GM12892 (cell line): Measurements from ENCODE around the gene COMMD4.
"Not testable (repeated sequence)": the region's sequence is repeated elsewhere in the genome, so short reads cannot be mapped to it uniquely, and the experiment has no call there.

ENCODE experiments used
- DNase-seq: peaks from one replicate; pipeline ENCODE4 v3.0.0; 2011; ENCODE audit not compliant: insufficient read length
- FAIRE-seq: peaks from 2 replicates; lab custom pipeline; 2011; peaks lifted over from hg19 to GRCh38; lab: Jason Lieb, UNC
- POLR2A ChIP-seq: IDR thresholded peaks from 2 replicates; pipeline ENCODE4 v1.6.1; 2011; ENCODE audit warnings: low read depth, low read length, control low read depth
- POLR2AphosphoS5 ChIP-seq: IDR thresholded peaks from 2 replicates; pipeline ENCODE4 v1.6.1; 2011; ENCODE audit warnings: low read depth, low read length, control low read depth
- TAF1 ChIP-seq: IDR thresholded peaks from 2 replicates; pipeline ENCODE4 v1.6.1; 2011; ENCODE audit warnings: low read depth, mild to moderate bottlenecking, control low read depth, low read length, borderline replicate concordance

The COMMD4 gene

GRCh38 chr15:75369897-75370581 is 34.2 kb downstream of the COMMD4 start:
- DNase-seq (no peak), FAIRE-seq (no peak)
- TF ChIP-seq POLR2A (no peak), POLR2AphosphoS5 (no peak)

GRCh38 chr15:75371486-75371885 is 35.6 kb downstream of the COMMD4 start:
- TF ChIP-seq POLR2AphosphoS5 (no peak), TAF1 (no peak), POLR2A (no peak)
- DNase-seq: no peak
- no peak for FAIRE-seq

DNA sequence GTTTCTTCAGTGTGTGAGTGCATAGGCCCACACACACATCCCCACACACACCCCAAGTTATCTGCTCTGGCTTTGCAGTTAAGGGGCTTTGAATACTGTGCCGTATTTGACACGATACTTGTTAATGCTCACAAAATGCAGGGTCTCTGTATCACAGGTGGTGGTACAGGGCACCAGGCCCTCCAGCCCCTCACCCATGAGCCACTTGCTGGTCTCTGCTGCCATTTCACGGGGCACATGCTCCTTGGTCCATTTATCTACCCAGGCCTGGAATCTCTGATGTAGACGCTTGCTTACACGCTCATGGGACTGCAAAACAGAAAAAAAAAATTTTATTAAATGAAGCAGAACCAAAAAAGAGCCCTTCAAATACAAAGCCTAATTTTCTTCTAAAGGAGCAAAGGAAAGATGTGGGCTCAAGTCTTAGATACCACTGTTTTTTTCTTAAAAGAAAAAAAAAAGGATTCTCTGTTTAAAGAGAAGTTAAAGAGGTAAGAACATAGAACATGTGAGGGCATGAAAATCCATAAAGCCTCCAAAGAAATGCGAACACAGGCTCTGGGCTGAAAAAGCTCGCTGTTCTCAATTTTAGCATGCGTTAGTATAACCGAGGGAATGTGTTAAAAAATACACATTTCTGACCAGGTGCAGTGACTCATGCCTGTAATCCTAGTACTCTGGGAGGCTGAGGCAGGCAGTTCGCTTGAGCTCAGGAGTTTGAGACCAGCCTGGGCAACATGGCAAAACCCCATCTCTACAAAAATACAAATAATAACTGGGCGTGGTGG is 36.2 kb downstream of the COMMD4 start:
- no peak for DNase-seq
- no peak for TF ChIP-seq TAF1
- TF ChIP-seq POLR2A: no peak
- TF ChIP-seq POLR2AphosphoS5: no peak
- FAIRE-seq: no peak

DNA sequence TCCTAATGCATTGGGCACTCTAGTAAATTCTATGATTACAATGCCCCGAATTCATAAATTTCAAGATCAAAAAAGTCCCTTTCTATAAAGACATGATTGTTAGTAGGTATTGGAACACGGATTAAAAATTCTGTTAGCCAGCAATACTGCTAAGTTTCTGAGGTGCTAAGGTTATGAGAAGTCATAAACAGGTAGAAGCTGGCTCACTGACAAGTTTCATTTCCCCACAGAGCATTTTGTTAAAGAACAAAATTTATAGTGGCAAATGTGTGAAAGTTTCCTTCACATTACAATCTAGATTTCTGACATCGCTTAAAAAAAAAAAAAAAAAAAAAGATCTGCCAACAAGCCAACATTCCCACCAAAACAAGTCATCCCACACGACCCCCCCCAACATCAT is 44.9 kb downstream of the COMMD4 start:
- TF ChIP-seq POLR2AphosphoS5 (no peak), POLR2A (no peak), TAF1 (no peak)
- FAIRE-seq: no peak
- DNase-seq: no peak

DNA sequence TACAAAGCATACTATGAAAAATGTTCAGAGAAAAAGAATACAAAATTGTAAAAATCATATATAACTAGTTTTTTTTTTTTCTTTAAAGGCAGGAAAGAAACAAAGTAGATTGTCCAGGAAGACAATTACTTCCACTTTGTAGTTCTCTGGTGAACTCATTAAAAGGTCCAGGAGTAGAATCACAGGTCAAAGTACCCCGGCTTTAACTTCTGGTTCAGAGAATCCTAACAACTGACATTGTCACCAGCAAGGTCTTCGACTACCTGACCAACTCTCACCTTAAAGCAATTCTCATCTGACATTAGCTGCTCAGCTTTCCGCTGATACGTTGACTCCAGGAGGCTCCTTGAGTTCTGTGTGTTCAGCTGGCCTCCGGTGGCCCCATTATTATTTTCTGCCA is 48.1 kb downstream of the COMMD4 start:
- FAIRE-seq, DNase-seq: not testable (repeated sequence)
